Naive thymus-derived CD8-positive, alpha-beta T cell (primary cell): ENCODE results near the gene REG4. TPM values are rescaled to one million over a fixed set of nuclear protein-coding genes. Genes with fewer than 3 reads are reported as not detected.

ENCODE experiments used
- ATAC-seq, 2 donors: fragments of 150-1000 bp; cut with Tn5 transposase in 1 of 2; sonication (Bioruptor Pico), chemical (Tn5 transposase) in 1 of 2; 1 replicate in 1 of 2; 2 replicates in 1 of 2; pipeline ENCODE4 v1.10.0; 2021; ENCODE audit warnings: mild to moderate bottlenecking in 2 of 2, moderate library complexity in 2 of 2
- POLR2A ChIA-PET: fragments of 350-600 bp; sonication (Branson Sonifier 250); formaldehyde crosslinking; loops from one replicate; lab custom pipeline; 2021; ENCODE audit warnings: antibody characterized with exemption; lab: Charles Lee
- DNase-seq, 10 donors: peaks; one replicate each; pipeline versions ENCODE4 v3.0.0 to v3.0.0-alpha.2; 2020 to 2022
- H3K27ac Mint-ChIP-seq, 10 donors: one replicate each; pipeline ENCODE4 v1.8.0; 2020 to 2022; ENCODE audit warnings: mild to moderate bottlenecking in 10 of 10, mixed read lengths in 10 of 10, moderate library complexity in 4 of 10, inconsistent platforms in 1 of 10
- H3K27me3 Mint-ChIP-seq, 5 donors: one replicate each; pipeline ENCODE4 v1.8.0; 2021 to 2022; ENCODE audit warnings: mixed read lengths in 5 of 5
- H3K36me3 Mint-ChIP-seq, 3 donors: one replicate each; pipeline ENCODE4 v1.8.0; 2020 to 2022; ENCODE audit warnings: mixed read lengths in 3 of 3, mild to moderate bottlenecking in 2 of 3, inconsistent platforms in 1 of 3
- H3K4me1 Mint-ChIP-seq, 4 donors: one replicate each; pipeline ENCODE4 v1.8.0; 2021 to 2022; ENCODE audit warnings: mixed read lengths in 4 of 4
- H3K4me3 Mint-ChIP-seq, 10 donors: one replicate each; pipeline ENCODE4 v1.8.0; 2020 to 2022; ENCODE audit warnings: mild to moderate bottlenecking in 10 of 10, mixed read lengths in 10 of 10, moderate library complexity in 6 of 10, inconsistent platforms in 1 of 10
- H3K9me3 Mint-ChIP-seq, 9 donors: one replicate each; pipeline ENCODE4 v1.8.0; 2020 to 2022; ENCODE audit warnings: mixed read lengths in 9 of 9, mild to moderate bottlenecking in 3 of 9, inconsistent platforms in 1 of 9, moderate library complexity in 1 of 9
- polyA plus RNA-seq, 3 donors: library from polyadenylated mRNA; unstranded; fragments of 300-500 nt; fragmentation: Illumina TruSeq; gene quantifications; one replicate each; pipeline ENCODE4 v1.2.3, GENCODE V29; 2021
- total RNA-seq, 8 experiments: library from RNA in 2 of 8; stranded (reverse) in 2 of 8; gene quantifications; one replicate each; pipeline ENCODE4 v1.2.3 and lab custom pipeline; 2021 to 2026

The REG4 gene
- total and polyA plus RNA-seq, 5 experiments from 2014 or later = 15.0 to 63.0 (median 18.1) TPM

GRCh38 chr1:119828266-119828665 is 17.0 kb upstream of the REG4 start:
- ATAC-seq = no peak
- H3K36me3 Mint-ChIP-seq = peaks cover 0 to 6% (median 0%) of the 10 kb centered on the region in 3 donors
- H3K27me3 Mint-ChIP-seq = peaks cover 3 to 33% (median 14%) of the 10 kb centered on the region in 5 donors
- H3K9me3 Mint-ChIP-seq = peaks cover 0 to 5% (median 1%) of the 10 kb centered on the region in 9 donors
- DNase-seq = no peak
- H3K4me1 Mint-ChIP-seq = no peaks in the 10 kb centered on the region
- no peak overlapping the region for H3K27ac Mint-ChIP-seq
- no peak overlapping the region for H3K4me3 Mint-ChIP-seq
- POLR2A ChIA-PET = no interaction called here

GRCh38 chr1:119827010-119827409 is 15.8 kb upstream of the REG4 start:
- H3K27ac Mint-ChIP-seq = no peak overlapping the region
- peaks cover 0 to 5% (median 1%) of the 10 kb centered on the region in 9 donors for H3K9me3 Mint-ChIP-seq
- POLR2A ChIA-PET = no interaction called here
- H3K36me3 Mint-ChIP-seq = peaks cover 0 to 6% (median 0%) of the 10 kb centered on the region in 3 donors
- no peaks in the 10 kb centered on the region for H3K4me1 Mint-ChIP-seq
- DNase-seq (no peak), ATAC-seq (no peak)
- H3K27me3 Mint-ChIP-seq = peaks cover 10 to 33% (median 12%) of the 10 kb centered on the region in 5 donors
- no peak overlapping the region for H3K4me3 Mint-ChIP-seq

GRCh38 chr1:119822406-119822805 is 11.1 kb upstream of the REG4 start:
- peaks cover 10 to 15% (median 13%) of the 10 kb centered on the region in 5 donors for H3K27me3 Mint-ChIP-seq

GRCh38 chr1:119818181-119818580 is 6.9 kb upstream of the REG4 start:
- no peak for DNase-seq
- Mint-ChIP-seq H3K4me1 (no peaks in the 10 kb centered on the region), H3K4me3 (no peak overlapping the region), H3K36me3 (no peaks in the 10 kb centered on the region), H3K9me3 (peaks cover 0 to 2% (median 0%) of the 10 kb centered on the region in 9 donors), H3K27ac (no peak overlapping the region), H3K27me3 (peaks cover 0 to 15% (median 11%) of the 10 kb centered on the region in 5 donors)
- ATAC-seq = no peak
- POLR2A ChIA-PET = no interaction called here

More at GRCh38 chr1:119822406-119822805, 11.1 kb upstream of the REG4 start:
- Mint-ChIP-seq H3K36me3 (no peaks in the 10 kb centered on the region), H3K27ac (no peak overlapping the region), H3K4me1 (no peaks in the 10 kb centered on the region), H3K4me3 (no peak overlapping the region), H3K9me3 (peaks cover 0 to 4% (median 0%) of the 10 kb centered on the region in 9 donors)
- ATAC-seq (no peak), DNase-seq (no peak)
- POLR2A ChIA-PET = no interaction called here

- Mint-ChIP-seq H3K36me3 (no peaks in the 10 kb centered on the region), H3K27ac (no peak overlapping the region), H3K27me3 (peaks cover 0 to 8% (median 7%) of the 10 kb centered on the region in 5 donors), H3K4me3 (no peak overlapping the region), H3K4me1 (no peaks in the 10 kb centered on the region), H3K9me3 (peaks cover 0 to 2% (median 0%) of the 10 kb centered on the region in 9 donors)
- no peak for ATAC-seq
- no peak for DNase-seq
- POLR2A ChIA-PET = no interaction called here
These were observed 5.1 kb upstream of the REG4 start for GRCh38 chr1:119816407-119816806.

- DNase-seq (no peak), ATAC-seq (no peak)
- Mint-ChIP-seq H3K4me3 (no peak overlapping the region), H3K4me1 (no peaks in the 10 kb centered on the region), H3K27me3 (peaks cover 0 to 7% (median 3%) of the 10 kb centered on the region in 5 donors), H3K36me3 (no peaks in the 10 kb centered on the region), H3K9me3 (peaks cover 0 to 2% (median 0%) of the 10 kb centered on the region in 9 donors), H3K27ac (no peak overlapping the region)
- POLR2A ChIA-PET = no interaction called here
These were observed 4.7 kb upstream of the REG4 start for GRCh38 chr1:119815928-119816327.

GRCh38 chr1:119815361-119815760 is 4.1 kb upstream of the REG4 start:
- Mint-ChIP-seq H3K4me1 (no peaks in the 10 kb centered on the region), H3K27ac (no peak overlapping the region), H3K4me3 (no peak overlapping the region), H3K9me3 (peaks cover 0 to 2% (median 0%) of the 10 kb centered on the region in 9 donors), H3K36me3 (no peaks in the 10 kb centered on the region), H3K27me3 (peaks cover 0 to 5% (median 3%) of the 10 kb centered on the region in 5 donors)
- no peak for ATAC-seq
- POLR2A ChIA-PET = no interaction called here
- DNase-seq = no peak

GRCh38 chr1:119814288-119814687 is 3.0 kb upstream of the REG4 start:
- ATAC-seq (no peak), DNase-seq (no peak)
- Mint-ChIP-seq H3K27me3 (peaks cover 0 to 4% (median 3%) of the 10 kb centered on the region in 5 donors), H3K36me3 (no peaks in the 10 kb centered on the region), H3K9me3 (no peaks in the 10 kb centered on the region), H3K4me3 (no peak overlapping the region), H3K4me1 (peaks cover 0 to 1% (median under 1%) of the 10 kb centered on the region in 4 donors), H3K27ac (no peak overlapping the region)
- POLR2A ChIA-PET = no interaction called here

GRCh38 chr1:119811985-119812557 is 811 bp upstream of the REG4 start:
- H3K27me3 Mint-ChIP-seq = peaks cover 4 to 15% (median 8%) of the 10 kb centered on the region in 5 donors
- no peaks in the 10 kb centered on the region for H3K36me3 Mint-ChIP-seq
- H3K4me1 Mint-ChIP-seq = peaks cover 0 to 7% (median 4%) of the 10 kb centered on the region in 4 donors
- no peak overlapping the region for H3K27ac Mint-ChIP-seq
- POLR2A ChIA-PET = no interaction called here
- no peak for DNase-seq
- no peaks in the 10 kb centered on the region for H3K9me3 Mint-ChIP-seq
- no peak overlapping the region for H3K4me3 Mint-ChIP-seq
- ATAC-seq = no peak

- H3K36me3 Mint-ChIP-seq = no peaks in the 10 kb centered on the region
These were observed 2.2 kb downstream of the REG4 start for GRCh38 chr1:119808972-119809550.

GRCh38 chr1:119808491-119808890 is 2.8 kb downstream of the REG4 start:
- Mint-ChIP-seq H3K36me3 (no peaks in the 10 kb centered on the region), H3K4me1 (peaks cover 0 to 7% (median 4%) of the 10 kb centered on the region in 4 donors), H3K27me3 (peaks cover 6 to 26% (median 9%) of the 10 kb centered on the region in 5 donors), H3K9me3 (no peaks in the 10 kb centered on the region), H3K4me3 (no peak overlapping the region), H3K27ac (no peak overlapping the region)
- POLR2A ChIA-PET = interaction anchor here (1.7 kb wide), 1 partner anchor 10 kb away, joined by 11 read pairs; no protein-coding TSS in a partner anchor
- no peak for DNase-seq
- no peak for ATAC-seq

More at GRCh38 chr1:119808972-119809550, 2.2 kb downstream of the REG4 start:
- Mint-ChIP-seq H3K27ac (peak overlapping the region in 3 of 10 donors; percentile 12 to 40 (median 35)), H3K27me3 (peaks cover 6 to 26% (median 9%) of the 10 kb centered on the region in 5 donors), H3K4me1 (peaks cover 0 to 7% (median 4%) of the 10 kb centered on the region in 4 donors), H3K4me3 (peak overlapping the region in 3 of 10 donors; percentile 10 to 43 (median 34)), H3K9me3 (no peaks in the 10 kb centered on the region)
- ATAC-seq = peak; percentile 92 to 97
- POLR2A ChIA-PET = interaction anchor here (1.7 kb wide), 1 partner anchor 10 kb away, joined by 11 read pairs; no protein-coding TSS in a partner anchor
- DNase-seq = peak; percentile 44 to 76 (median 62)

GRCh38 chr1:119806489-119806888 is 4.8 kb downstream of the REG4 start:
- Mint-ChIP-seq H3K36me3 (no peaks in the 10 kb centered on the region), H3K4me3 (no peak overlapping the region), H3K9me3 (no peaks in the 10 kb centered on the region), H3K4me1 (peaks cover 0 to 7% (median 4%) of the 10 kb centered on the region in 4 donors), H3K27me3 (peaks cover 6 to 26% (median 9%) of the 10 kb centered on the region in 5 donors), H3K27ac (no peak overlapping the region)
- DNase-seq = no peak
- POLR2A ChIA-PET = no interaction called here
- no peak for ATAC-seq

GRCh38 chr1:119805746-119806145 is 5.5 kb downstream of the REG4 start:
- Mint-ChIP-seq H3K27ac (peak overlapping the region in 2 of 10 donors; percentile 16 to 18), H3K4me1 (peaks cover 2 to 9% (median 5%) of the 10 kb centered on the region in 4 donors)

More at GRCh38 chr1:119805746-119806145, 5.5 kb downstream of the REG4 start:
- POLR2A ChIA-PET = no interaction called here
- Mint-ChIP-seq H3K9me3 (no peaks in the 10 kb centered on the region), H3K36me3 (no peaks in the 10 kb centered on the region), H3K27me3 (peaks cover 6 to 26% (median 9%) of the 10 kb centered on the region in 5 donors), H3K4me3 (no peak overlapping the region)
- ATAC-seq (no peak), DNase-seq (no peak)
